ENCODE data around the gene PRDM16.

The PRDM16 gene

DNA sequence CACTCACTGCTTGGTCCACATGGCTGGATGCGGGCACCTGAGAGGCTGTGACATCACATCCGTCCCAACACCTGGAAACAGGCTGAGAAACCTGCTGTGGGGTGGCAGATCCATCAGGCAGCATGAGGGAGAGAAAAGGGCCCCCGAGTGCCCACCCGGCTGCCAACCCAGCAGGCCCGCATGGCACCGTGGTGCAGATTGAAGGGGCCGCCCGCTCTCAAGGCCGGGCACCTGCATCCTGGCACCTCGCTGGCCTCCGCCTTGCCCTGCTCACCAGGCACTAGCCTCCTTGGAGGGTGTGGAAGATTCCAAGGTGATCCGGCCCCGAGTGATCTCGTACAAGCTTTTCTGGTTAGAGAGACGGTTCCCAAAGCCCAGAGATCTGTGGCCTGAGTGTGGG, 110.5 kb downstream of the PRDM16 start:
- Histone ChIP-seq H3K23ac (ENCODE audit: low read depth, low read length, poor library complexity) (peak overlapping the region; percentile 47), H2BK5ac (ENCODE audit: low read length) (no peak overlapping the region), H2AFZ (ENCODE audit: low read length) (no peak overlapping the region), H3K9ac (ENCODE audit: low read depth, low read length, poor library complexity) (no peak overlapping the region), H2BK15ac (ENCODE audit: low read length) (peak overlapping the region; percentile 12), H3K27ac (replicated peaks; ENCODE audit: low read length) (no peak overlapping the region), H3K27me3 (ENCODE audit: control insufficient read depth in 3 of 3, insufficient read depth in 3 of 3, low read depth in 1 of 3, low read length in 3 of 3) (peaks cover 0 to 11% (median 0%) of the 10 kb centered on the region in 3 experiments), H2BK12ac (ENCODE audit: low read length) (no peak overlapping the region), H4K91ac (ENCODE audit: low read depth, low read length, poor library complexity) (no peak overlapping the region), H3K4me3 (ENCODE audit: low read length in 2 of 2) (no peak overlapping the region), H3K79me1 (ENCODE audit: low read depth, low read length) (no peaks in the 10 kb centered on the region), H3K18ac (ENCODE audit: low read length) (peak overlapping the region; percentile 54), H2AK5ac (ENCODE audit: low read depth, low read length) (peak overlapping the region; percentile 20), H3K4me1 (ENCODE audit: control insufficient read depth in 2 of 2, insufficient read depth in 1 of 2, low read depth in 1 of 2, low read length in 2 of 2) (peaks cover 0 to 11% of the 10 kb centered on the region in 2 donors), H3K4ac (ENCODE audit: low read length) (no peak overlapping the region), H3K36me3 (replicated peaks in 1 of 2; ENCODE audit: control insufficient read depth in 2 of 2, insufficient read depth in 2 of 2, low read length in 2 of 2) (peaks cover 0 to 8% of the 10 kb centered on the region in 2 donors), H2BK120ac (ENCODE audit: low read depth, low read length) (no peak overlapping the region), H3K9me3 (replicated peaks in 1 of 2; ENCODE audit: control insufficient read depth in 2 of 2, insufficient read depth in 1 of 2, low read depth in 1 of 2, low read length in 2 of 2) (peaks cover 5 to 6% of the 10 kb centered on the region in 2 donors), H4K8ac (ENCODE audit: low read depth, low read length) (no peak overlapping the region), H3K14ac (ENCODE audit: low read length) (no peak overlapping the region), H3K4me2 (ENCODE audit: insufficient read depth, low read length, poor library complexity, severe bottlenecking) (no peak overlapping the region)
- no CpG with 5 or more reads among the region's 15 CpGs for WGBS, 2 donors (ENCODE audit: extremely low coverage in 2 of 2, insufficient read length in 2 of 2, insufficient replicate concordance in 1 of 2)
- no peak for DNase-seq (ENCODE audit: low spot score)

DNA sequence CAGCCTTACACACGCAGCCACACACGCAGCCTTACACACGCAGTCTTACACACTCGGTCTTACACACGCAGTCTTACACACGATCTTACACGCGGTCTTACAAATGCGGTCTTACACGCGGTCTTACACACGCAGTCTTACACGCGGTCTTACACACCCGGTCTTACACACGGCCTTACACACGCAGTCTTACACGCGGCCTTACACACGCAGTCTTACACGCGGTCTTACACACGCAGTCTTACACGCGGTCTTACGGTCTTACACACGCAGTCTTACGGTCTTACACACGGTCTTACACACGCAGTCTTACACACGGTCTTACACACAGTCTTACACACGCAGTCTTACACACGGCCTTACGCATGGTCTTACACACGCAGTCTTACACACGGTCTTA, 111.9 kb downstream of the PRDM16 start:
- H3K4ac ChIP-seq (ENCODE audit: low read length), result no peak overlapping the region
- no peak overlapping the region for H2BK5ac ChIP-seq (ENCODE audit: low read length)
- H3K4me1 ChIP-seq (ENCODE audit: control insufficient read depth in 2 of 2, insufficient read depth in 1 of 2, low read depth in 1 of 2, low read length in 2 of 2), result peaks cover 0 to 14% of the 10 kb centered on the region in 2 donors
- no peak overlapping the region for H3K27ac ChIP-seq (replicated peaks; ENCODE audit: low read length)
- peaks cover 5 to 6% of the 10 kb centered on the region in 2 donors for H3K9me3 ChIP-seq (replicated peaks in 1 of 2; ENCODE audit: control insufficient read depth in 2 of 2, insufficient read depth in 1 of 2, low read depth in 1 of 2, low read length in 2 of 2)
- no peak overlapping the region for H4K8ac ChIP-seq (ENCODE audit: low read depth, low read length)
- no peak overlapping the region for H2BK15ac ChIP-seq (ENCODE audit: low read length)
- H3K18ac ChIP-seq (ENCODE audit: low read length), result peak overlapping the region; percentile 0
- H2BK12ac ChIP-seq (ENCODE audit: low read length), result no peak overlapping the region
- no peak overlapping the region for H2BK120ac ChIP-seq (ENCODE audit: low read depth, low read length)
- H3K27me3 ChIP-seq (ENCODE audit: control insufficient read depth in 3 of 3, insufficient read depth in 3 of 3, low read depth in 1 of 3, low read length in 3 of 3), result peaks cover 0 to 16% (median 0%) of the 10 kb centered on the region in 3 experiments
- peaks cover 2% of the 10 kb centered on the region for H3K79me1 ChIP-seq (ENCODE audit: low read depth, low read length)
- no peak overlapping the region for H3K4me2 ChIP-seq (ENCODE audit: insufficient read depth, low read length, poor library complexity, severe bottlenecking)
- H3K4me3 ChIP-seq (ENCODE audit: low read length in 2 of 2), result peak overlapping the region in 1 of 2 donors; percentile 60
- H2AFZ ChIP-seq (ENCODE audit: low read length), result no peak overlapping the region
- DNase-seq (ENCODE audit: low spot score), result no peak
- peak overlapping the region; percentile 8 for H3K23ac ChIP-seq (ENCODE audit: low read depth, low read length, poor library complexity)
- H4K91ac ChIP-seq (ENCODE audit: low read depth, low read length, poor library complexity), result no peak overlapping the region
- H2AK5ac ChIP-seq (ENCODE audit: low read depth, low read length), result no peak overlapping the region
- no CpG with 5 or more reads among the region's 36 CpGs for WGBS, 2 donors (ENCODE audit: extremely low coverage in 2 of 2, insufficient read length in 2 of 2, insufficient replicate concordance in 1 of 2)
- H3K14ac ChIP-seq (ENCODE audit: low read length), result peak overlapping the region; percentile 49
- no peak overlapping the region for H3K9ac ChIP-seq (ENCODE audit: low read depth, low read length, poor library complexity)
- H3K36me3 ChIP-seq (replicated peaks in 1 of 2; ENCODE audit: control insufficient read depth in 2 of 2, insufficient read depth in 2 of 2, low read length in 2 of 2), result peaks cover 0 to 8% of the 10 kb centered on the region in 2 donors

DNA sequence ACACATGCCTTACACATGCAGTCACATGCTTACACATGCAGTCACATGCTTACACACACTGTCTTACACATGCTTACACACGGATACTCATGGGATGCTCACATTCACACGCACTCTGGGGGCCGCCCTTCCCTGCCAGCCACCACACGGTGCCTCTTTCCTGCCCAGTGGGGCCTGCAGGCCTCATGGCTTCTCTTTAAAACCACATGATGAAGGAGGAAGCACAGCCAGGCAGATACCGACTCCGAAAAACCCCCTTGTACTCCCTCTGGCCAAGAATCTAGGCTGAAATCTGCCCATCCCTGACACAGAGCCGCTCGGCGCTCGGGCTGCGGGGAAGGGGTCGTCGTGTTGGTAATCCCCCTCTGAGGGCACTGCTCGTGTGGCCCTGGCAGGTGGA, 113.0 kb downstream of the PRDM16 start:
- Histone ChIP-seq H4K91ac (ENCODE audit: low read depth, low read length, poor library complexity) (no peak overlapping the region), H4K8ac (ENCODE audit: low read depth, low read length) (no peak overlapping the region), H3K27me3 (ENCODE audit: control insufficient read depth in 3 of 3, insufficient read depth in 3 of 3, low read depth in 1 of 3, low read length in 3 of 3) (peaks cover 0 to 16% (median 0%) of the 10 kb centered on the region in 3 experiments), H2BK12ac (ENCODE audit: low read length) (peak overlapping the region; percentile 51), H3K9ac (ENCODE audit: low read depth, low read length, poor library complexity) (peak overlapping the region; percentile 73), H3K27ac (replicated peaks; ENCODE audit: low read length) (no peak overlapping the region), H2AFZ (ENCODE audit: low read length) (no peak overlapping the region), H3K4me2 (ENCODE audit: insufficient read depth, low read length, poor library complexity, severe bottlenecking) (no peak overlapping the region), H3K79me1 (ENCODE audit: low read depth, low read length) (peaks cover 2% of the 10 kb centered on the region), H2AK5ac (ENCODE audit: low read depth, low read length) (peak overlapping the region; percentile 70), H3K4me3 (ENCODE audit: low read length in 2 of 2) (peak overlapping the region in 1 of 2 donors; percentile 3), H2BK5ac (ENCODE audit: low read length) (no peak overlapping the region), H2BK15ac (ENCODE audit: low read length) (no peak overlapping the region), H3K9me3 (replicated peaks in 1 of 2; ENCODE audit: control insufficient read depth in 2 of 2, insufficient read depth in 1 of 2, low read depth in 1 of 2, low read length in 2 of 2) (peaks cover 5 to 6% of the 10 kb centered on the region in 2 donors), H3K14ac (ENCODE audit: low read length) (peak overlapping the region; percentile 25), H3K4me1 (ENCODE audit: control insufficient read depth in 2 of 2, insufficient read depth in 1 of 2, low read depth in 1 of 2, low read length in 2 of 2) (peaks cover 0 to 17% of the 10 kb centered on the region in 2 donors), H3K23ac (ENCODE audit: low read depth, low read length, poor library complexity) (peak overlapping the region; percentile 8), H3K36me3 (replicated peaks in 1 of 2; ENCODE audit: control insufficient read depth in 2 of 2, insufficient read depth in 2 of 2, low read length in 2 of 2) (peaks cover 0 to 8% of the 10 kb centered on the region in 2 donors), H2BK120ac (ENCODE audit: low read depth, low read length) (no peak overlapping the region), H3K4ac (ENCODE audit: low read length) (no peak overlapping the region), H3K18ac (ENCODE audit: low read length) (peak overlapping the region; percentile 0)
- no CpG with 5 or more reads among the region's 14 CpGs for WGBS, 2 donors (ENCODE audit: extremely low coverage in 2 of 2, insufficient read length in 2 of 2, insufficient replicate concordance in 1 of 2)
- DNase-seq (ENCODE audit: low spot score), result no peak

DNA sequence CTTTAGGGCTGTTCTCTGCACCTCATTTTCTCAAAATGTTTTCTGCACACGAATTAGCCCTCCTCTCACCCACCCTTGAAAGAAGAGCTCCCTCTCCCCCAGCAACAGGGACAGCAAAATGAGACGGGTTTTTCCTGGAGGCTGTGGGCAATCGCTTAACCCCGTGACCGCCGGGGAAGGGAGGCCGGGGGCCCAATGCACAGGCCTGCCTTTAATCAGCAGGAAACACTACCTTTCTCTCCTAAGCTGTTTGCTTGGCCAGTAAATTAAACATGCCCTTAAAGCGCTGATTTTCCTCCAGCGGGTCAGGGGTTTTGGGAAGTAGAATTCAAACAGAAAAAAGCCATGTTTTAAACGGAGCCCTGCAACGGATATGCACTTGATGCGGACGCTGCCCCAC, 114.4 kb downstream of the PRDM16 start:
- DNase-seq (ENCODE audit: low spot score), result no peak
- no peak overlapping the region for H3K4me3 ChIP-seq (ENCODE audit: low read length in 2 of 2)
- H3K14ac ChIP-seq (ENCODE audit: low read length), result no peak overlapping the region
- H3K4ac ChIP-seq (ENCODE audit: low read length), result no peak overlapping the region
- H3K18ac ChIP-seq (ENCODE audit: low read length), result no peak overlapping the region
- H3K36me3 ChIP-seq (replicated peaks in 1 of 2; ENCODE audit: control insufficient read depth in 2 of 2, insufficient read depth in 2 of 2, low read length in 2 of 2), result peaks cover 0 to 8% of the 10 kb centered on the region in 2 donors
- peaks cover 0 to 19% (median 0%) of the 10 kb centered on the region in 3 experiments for H3K27me3 ChIP-seq (ENCODE audit: control insufficient read depth in 3 of 3, insufficient read depth in 3 of 3, low read depth in 1 of 3, low read length in 3 of 3)
- H4K91ac ChIP-seq (ENCODE audit: low read depth, low read length, poor library complexity), result no peak overlapping the region
- no CpG with 5 or more reads among the region's 13 CpGs for WGBS, 2 donors (ENCODE audit: extremely low coverage in 2 of 2, insufficient read length in 2 of 2, insufficient replicate concordance in 1 of 2)
- no peak overlapping the region for H2AFZ ChIP-seq (ENCODE audit: low read length)
- no peak overlapping the region for H2BK120ac ChIP-seq (ENCODE audit: low read depth, low read length)
- no peak overlapping the region for H2BK15ac ChIP-seq (ENCODE audit: low read length)
- H3K9me3 ChIP-seq (replicated peaks in 1 of 2; ENCODE audit: control insufficient read depth in 2 of 2, insufficient read depth in 1 of 2, low read depth in 1 of 2, low read length in 2 of 2), result peaks cover 5 to 6% of the 10 kb centered on the region in 2 donors
- H4K8ac ChIP-seq (ENCODE audit: low read depth, low read length), result no peak overlapping the region
- H3K4me1 ChIP-seq (ENCODE audit: control insufficient read depth in 2 of 2, insufficient read depth in 1 of 2, low read depth in 1 of 2, low read length in 2 of 2), result peaks cover 0 to 17% of the 10 kb centered on the region in 2 donors
- no peak overlapping the region for H3K27ac ChIP-seq (replicated peaks; ENCODE audit: low read length)
- H3K9ac ChIP-seq (ENCODE audit: low read depth, low read length, poor library complexity), result no peak overlapping the region
- no peak overlapping the region for H2BK5ac ChIP-seq (ENCODE audit: low read length)
- no peak overlapping the region for H3K23ac ChIP-seq (ENCODE audit: low read depth, low read length, poor library complexity)
- no peak overlapping the region for H2AK5ac ChIP-seq (ENCODE audit: low read depth, low read length)
- peaks cover 2% of the 10 kb centered on the region for H3K79me1 ChIP-seq (ENCODE audit: low read depth, low read length)
- no peak overlapping the region for H2BK12ac ChIP-seq (ENCODE audit: low read length)
- H3K4me2 ChIP-seq (ENCODE audit: insufficient read depth, low read length, poor library complexity, severe bottlenecking), result no peak overlapping the region

All from neuronal stem cell (in vitro differentiated cells).